A549 (cell line): ENCODE results near the gene NIN.

ENCODE experiments used
- CHD2 ChIP-seq: fragments of 150-350 bp; IDR thresholded peaks from 2 replicates; pipeline ENCODE4 v1.6.1; 2014; ENCODE audit warnings: low read length; ENCODE audit not compliant: partially characterized antibody
- CTCF ChIP-seq: fragments of >200 bp; sonication (Bioruptor Twin); formaldehyde crosslinking; IDR thresholded peaks from 3 replicates; pipeline ENCODE4 v1.5.1; 2016
- RFX5 ChIP-seq: fragments of 450-650 bp; IDR thresholded peaks from 2 replicates; pipeline ENCODE4 v1.7.1; 2014; ENCODE audit warnings: antibody characterized with exemption, mild to moderate bottlenecking, moderate library complexity
- USF2 ChIP-seq: fragments of 450-650 bp; IDR thresholded peaks from 2 replicates; pipeline ENCODE4 v1.6.1; 2014; ENCODE audit warnings: antibody characterized with exemption

GRCh38 chr14:50697659-50698290 is 133.2 kb downstream of the NIN start:
- TF ChIP-seq RFX5: no peak
- TF ChIP-seq CHD2: no peak
- no peak for TF ChIP-seq CTCF
- TF ChIP-seq USF2: no peak
